MM.1S (cell line): ENCODE measurements around the gene SECTM1.

Experiments used
- DNase-seq: peaks from one replicate; pipeline ENCODE4 v3.0.0-alpha.2; 2015
- H2AFZ ChIP-seq: fragments of 300-600 bp; sonication (generic); 2 replicates; pipeline ENCODE4 v1.6.0; 2016; ENCODE audit warnings: antibody characterized with exemption, low read length
- H3F3A ChIP-seq: fragments of 300-600 bp; sonication (generic); 2 replicates; pipeline ENCODE4 v1.6.1; 2016; ENCODE audit warnings: mild to moderate bottlenecking, antibody characterized with exemption, low read length, moderate library complexity, mixed read lengths; ENCODE audit not compliant: insufficient read depth
- H3K27ac ChIP-seq: fragments of 300-600 bp; sonication (generic); 2 replicates; pipeline ENCODE4 v1.5.1; 2016; ENCODE audit warnings: mild to moderate bottlenecking, low read length
- H3K27me3 ChIP-seq: fragments of 300-600 bp; sonication (generic); replicated peaks from 2 replicates; pipeline ENCODE4 v1.6.0; 2016; ENCODE audit warnings: low read length; ENCODE audit not compliant: insufficient read depth
- H3K36me3 ChIP-seq: fragments of 300-600 bp; sonication (generic); replicated peaks from 2 replicates; pipeline ENCODE4 v1.6.1; 2016; ENCODE audit warnings: mild to moderate bottlenecking, low read length, mixed read lengths; ENCODE audit not compliant: insufficient read depth
- H3K4me1 ChIP-seq: fragments of 300-600 bp; sonication (generic); 2 replicates; pipeline ENCODE4 v1.6.1; 2016; ENCODE audit warnings: low read length, mixed read lengths
- H3K4me2 ChIP-seq: fragments of 300-600 bp; sonication (generic); 2 replicates; pipeline ENCODE4 v1.6.0; 2016; ENCODE audit warnings: low read depth, low read length
- H3K4me3 ChIP-seq: fragments of 300-600 bp; sonication (generic); 2 replicates; pipeline ENCODE4 v1.5.1; 2016; ENCODE audit warnings: low read length, mixed read lengths
- H3K79me2 ChIP-seq: fragments of 300-600 bp; sonication (generic); 2 replicates; pipeline ENCODE4 v1.6.1; 2016; ENCODE audit warnings: mixed run types, low read length, mixed read lengths
- H3K9ac ChIP-seq: fragments of 300-600 bp; sonication (generic); 2 replicates; pipeline ENCODE4 v1.6.1; 2016; ENCODE audit warnings: low read length, mixed read lengths
- H3K9me2 ChIP-seq: fragments of 300-600 bp; sonication (generic); replicated peaks from 2 replicates; pipeline ENCODE4 v1.6.1; 2016; ENCODE audit warnings: mild to moderate bottlenecking, low read length, mixed read lengths; ENCODE audit not compliant: insufficient read depth
- H3K9me3 ChIP-seq: fragments of 300-600 bp; sonication (generic); replicated peaks from 2 replicates; pipeline ENCODE4 v1.6.1; 2016; ENCODE audit warnings: mild to moderate bottlenecking, low read length, mixed read lengths; ENCODE audit not compliant: insufficient read depth
- H4K20me1 ChIP-seq: fragments of 300-600 bp; sonication (generic); 2 replicates; pipeline ENCODE4 v1.6.1; 2016; ENCODE audit warnings: mild to moderate bottlenecking, low read length, moderate library complexity, mixed read lengths; ENCODE audit not compliant: insufficient read depth
- EZH2 ChIP-seq: fragments of 300-600 bp; sonication (generic); optimal IDR thresholded peaks from 2 replicates; pipeline ENCODE3; 2017; ENCODE audit warnings: low read depth, mild to moderate bottlenecking, antibody characterized with exemption, low read length, mixed read lengths
- EZH2phosphoT487 ChIP-seq: fragments of 300-600 bp; sonication (generic); IDR thresholded peaks from 2 replicates; pipeline ENCODE4 v1.6.1; 2018; ENCODE audit warnings: antibody characterized with exemption, low read length
- TF ChIP-seq, protein P1 (sequence below): fragments of 300-600 bp; sonication (generic); IDR thresholded peaks from 2 replicates; pipeline ENCODE4 v1.5.1; 2016; ENCODE audit warnings: antibody characterized with exemption, low read length, mixed read lengths

The SECTM1 gene

DNA sequence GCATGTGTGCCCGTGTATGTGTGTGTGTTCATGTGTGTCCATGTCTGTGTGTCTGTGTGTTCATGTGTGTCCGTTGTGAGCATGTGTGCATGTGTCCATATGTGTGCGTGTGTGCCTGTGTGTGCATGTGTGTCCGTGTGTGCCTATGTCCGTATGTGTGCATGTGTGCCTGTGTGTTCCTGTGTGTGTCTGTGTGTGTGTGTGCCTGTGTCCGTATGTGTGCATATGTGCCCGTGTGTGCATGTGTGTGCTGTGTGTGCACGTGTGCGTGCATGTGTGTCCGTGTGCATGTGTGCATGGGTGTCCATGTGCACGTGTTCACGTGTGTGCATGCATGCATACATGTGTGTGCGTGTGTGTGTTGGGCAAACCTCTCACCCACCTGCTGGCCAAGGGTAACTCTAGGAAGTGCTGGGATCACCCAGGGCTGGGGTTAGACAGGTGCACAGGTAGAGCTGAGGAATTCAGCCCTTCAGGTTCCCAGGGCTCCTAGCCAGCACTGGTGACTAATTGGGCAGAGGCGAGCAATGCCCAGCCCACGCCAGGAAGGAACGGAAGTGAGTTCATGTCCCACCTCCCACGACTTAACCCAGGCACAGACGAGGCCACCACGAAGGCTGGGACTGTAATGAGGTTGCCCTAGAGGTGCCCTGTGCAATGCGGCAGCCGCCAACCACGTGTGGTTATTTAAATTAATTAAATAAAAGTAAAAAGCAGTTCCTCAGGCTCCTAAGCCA, 51.9 kb downstream of the SECTM1 start:
- H2AFZ ChIP-seq = no peak overlapping the region
- no peak overlapping the region for H3K27ac ChIP-seq
- no peak for DNase-seq
- no peaks in the 10 kb centered on the region for H3K9me2 ChIP-seq
- H3K9ac ChIP-seq = no peak overlapping the region
- H4K20me1 ChIP-seq = no peaks in the 10 kb centered on the region
- no peaks in the 10 kb centered on the region for H3F3A ChIP-seq
- no peaks in the 10 kb centered on the region for H3K36me3 ChIP-seq
- no peaks in the 10 kb centered on the region for H3K27me3 ChIP-seq
- no peaks in the 10 kb centered on the region for H3K9me3 ChIP-seq
- no peaks in the 10 kb centered on the region for H3K4me1 ChIP-seq
- no peaks in the 10 kb centered on the region for H3K79me2 ChIP-seq
- no peak for TF ChIP-seq EZH2phosphoT487
- TF ChIP-seq EZH2 = no peak
- TF ChIP-seq, protein P1, sequence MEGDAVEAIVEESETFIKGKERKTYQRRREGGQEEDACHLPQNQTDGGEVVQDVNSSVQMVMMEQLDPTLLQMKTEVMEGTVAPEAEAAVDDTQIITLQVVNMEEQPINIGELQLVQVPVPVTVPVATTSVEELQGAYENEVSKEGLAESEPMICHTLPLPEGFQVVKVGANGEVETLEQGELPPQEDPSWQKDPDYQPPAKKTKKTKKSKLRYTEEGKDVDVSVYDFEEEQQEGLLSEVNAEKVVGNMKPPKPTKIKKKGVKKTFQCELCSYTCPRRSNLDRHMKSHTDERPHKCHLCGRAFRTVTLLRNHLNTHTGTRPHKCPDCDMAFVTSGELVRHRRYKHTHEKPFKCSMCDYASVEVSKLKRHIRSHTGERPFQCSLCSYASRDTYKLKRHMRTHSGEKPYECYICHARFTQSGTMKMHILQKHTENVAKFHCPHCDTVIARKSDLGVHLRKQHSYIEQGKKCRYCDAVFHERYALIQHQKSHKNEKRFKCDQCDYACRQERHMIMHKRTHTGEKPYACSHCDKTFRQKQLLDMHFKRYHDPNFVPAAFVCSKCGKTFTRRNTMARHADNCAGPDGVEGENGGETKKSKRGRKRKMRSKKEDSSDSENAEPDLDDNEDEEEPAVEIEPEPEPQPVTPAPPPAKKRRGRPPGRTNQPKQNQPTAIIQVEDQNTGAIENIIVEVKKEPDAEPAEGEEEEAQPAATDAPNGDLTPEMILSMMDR = no peak
- no peak overlapping the region for H3K4me2 ChIP-seq
- H3K4me3 ChIP-seq = no peak overlapping the region

DNA sequence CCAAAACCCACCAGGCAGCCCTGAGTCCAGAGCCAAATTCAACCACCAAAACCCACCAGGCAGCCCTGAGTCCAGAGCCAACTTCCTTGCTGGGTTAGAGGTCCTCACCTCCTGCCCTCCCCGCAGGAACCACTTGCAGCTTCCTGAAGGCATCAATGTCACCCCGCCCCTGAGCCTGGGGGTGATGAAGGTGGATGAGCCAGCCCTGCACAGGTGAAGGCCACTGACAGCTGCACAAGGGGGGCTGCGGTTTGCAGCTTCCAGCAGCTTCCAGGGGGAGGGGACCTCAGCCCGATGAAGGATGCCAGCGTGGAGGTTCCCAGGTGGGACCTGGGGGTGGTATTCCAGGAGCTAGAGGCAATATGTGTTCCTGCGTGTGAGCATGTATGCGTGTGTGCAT, 52.5 kb downstream of the SECTM1 start:
- TF ChIP-seq, protein P1 = no peak
- TF ChIP-seq EZH2 = no peak
- TF ChIP-seq EZH2phosphoT487 = no peak
- H3K4me1 ChIP-seq = no peaks in the 10 kb centered on the region
- no peaks in the 10 kb centered on the region for H3K36me3 ChIP-seq
- H3K27me3 ChIP-seq = no peaks in the 10 kb centered on the region
- H3K9me3 ChIP-seq = no peaks in the 10 kb centered on the region
- H3K79me2 ChIP-seq = no peaks in the 10 kb centered on the region
- no peaks in the 10 kb centered on the region for H3F3A ChIP-seq
- no peak overlapping the region for H3K4me3 ChIP-seq
- H3K9me2 ChIP-seq = no peaks in the 10 kb centered on the region
- H2AFZ ChIP-seq = no peak overlapping the region
- H4K20me1 ChIP-seq = no peaks in the 10 kb centered on the region
- no peak overlapping the region for H3K4me2 ChIP-seq
- no peak overlapping the region for H3K9ac ChIP-seq
- DNase-seq = no peak
- no peak overlapping the region for H3K27ac ChIP-seq

DNA sequence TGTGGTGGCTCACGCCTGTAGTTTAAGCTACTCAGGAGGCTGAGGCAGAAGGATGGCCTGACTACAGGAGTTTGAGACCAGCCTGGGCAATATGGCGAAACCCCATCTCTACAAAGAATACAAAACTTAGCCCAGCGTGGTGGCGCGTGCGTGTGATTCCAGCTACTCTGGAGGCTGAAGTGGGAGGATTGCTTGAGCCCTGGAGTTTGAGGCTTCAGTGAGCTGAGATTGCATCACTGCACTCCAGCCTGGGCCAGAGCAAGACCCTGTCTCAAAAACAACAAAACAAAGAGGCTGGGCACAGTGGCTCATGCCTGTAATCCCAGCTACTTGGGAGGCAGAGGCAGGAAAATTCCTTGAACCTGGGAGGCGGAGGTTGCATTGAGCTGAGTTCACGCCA, 53.0 kb downstream of the SECTM1 start:
- H3K27ac ChIP-seq = no peak overlapping the region
- TF ChIP-seq EZH2phosphoT487 (no peak), EZH2 (no peak)
- TF ChIP-seq, protein P1 = no peak
- no peaks in the 10 kb centered on the region for H3K79me2 ChIP-seq
- H3K4me1 ChIP-seq = no peaks in the 10 kb centered on the region
- no peaks in the 10 kb centered on the region for H3K27me3 ChIP-seq
- no peak overlapping the region for H3K4me2 ChIP-seq
- H3K4me3 ChIP-seq = no peak overlapping the region
- no peak overlapping the region for H2AFZ ChIP-seq
- no peaks in the 10 kb centered on the region for H3K9me2 ChIP-seq
- no peaks in the 10 kb centered on the region for H3K9me3 ChIP-seq
- no peak for DNase-seq
- no peak overlapping the region for H3K9ac ChIP-seq
- H3F3A ChIP-seq = no peaks in the 10 kb centered on the region
- no peaks in the 10 kb centered on the region for H3K36me3 ChIP-seq
- no peaks in the 10 kb centered on the region for H4K20me1 ChIP-seq
